GM19351 (cell line): ENCODE results near the gene FBXO38.

Experiments used
- ATAC-seq: cut with Tn5 transposase; IDR thresholded peaks from one replicate; pipeline ENCODE4 v1.9.1; 2021; ENCODE audit warnings: mild to moderate bottlenecking, moderate library complexity; ENCODE audit not compliant: unreplicated experiment

Gene FBXO38, protein sequence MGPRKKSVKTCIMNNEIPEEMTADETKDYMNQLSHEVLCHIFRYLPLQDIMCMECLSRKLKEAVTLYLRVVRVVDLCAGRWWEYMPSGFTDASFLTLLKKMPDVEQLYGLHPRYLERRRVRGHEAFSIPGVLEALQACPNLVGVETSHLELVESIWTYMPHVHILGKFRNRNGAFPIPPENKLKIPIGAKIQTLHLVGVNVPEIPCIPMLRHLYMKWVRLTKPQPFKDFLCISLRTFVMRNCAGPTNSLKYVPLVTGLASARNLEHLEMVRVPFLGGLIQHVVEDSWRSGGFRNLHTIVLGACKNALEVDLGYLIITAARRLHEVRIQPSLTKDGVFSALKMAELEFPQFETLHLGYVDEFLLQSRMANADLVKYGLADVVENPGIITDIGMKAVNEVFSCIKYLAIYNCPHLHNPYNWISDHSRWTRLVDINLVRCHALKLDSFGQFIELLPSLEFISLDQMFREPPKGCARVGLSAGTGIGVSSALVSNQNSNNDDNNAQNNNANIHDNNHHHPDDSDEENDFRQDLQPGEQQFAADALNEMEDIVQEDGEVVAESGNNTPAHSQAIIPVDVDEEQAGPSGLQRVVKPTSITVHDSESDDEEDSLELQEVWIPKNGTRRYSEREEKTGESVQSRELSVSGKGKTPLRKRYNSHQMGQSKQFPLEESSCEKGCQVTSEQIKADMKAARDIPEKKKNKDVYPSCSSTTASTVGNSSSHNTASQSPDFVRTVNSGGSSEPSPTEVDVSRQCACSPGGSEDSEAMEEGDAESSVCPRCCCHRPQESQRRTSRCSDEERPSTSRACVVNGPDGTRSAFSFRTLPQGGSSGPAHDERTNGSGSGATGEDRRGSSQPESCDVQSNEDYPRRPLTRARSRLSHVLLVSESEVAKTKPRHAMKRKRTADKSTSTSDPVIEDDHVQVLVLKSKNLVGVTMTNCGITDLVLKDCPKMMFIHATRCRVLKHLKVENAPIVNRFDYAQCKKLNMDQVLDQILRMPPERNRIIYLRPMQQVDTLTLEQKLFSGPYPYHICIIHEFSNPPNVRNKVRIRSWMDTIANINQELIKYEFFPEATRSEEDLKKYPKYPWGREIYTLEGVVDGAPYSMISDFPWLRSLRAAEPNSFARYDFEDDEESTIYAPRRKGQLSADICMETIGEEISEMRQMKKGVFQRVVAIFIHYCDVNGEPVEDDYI

GRCh38 chr5:148383564-148384379, at the start of gene FBXO38:
Gene FBXO38 (plus strand): TSS chr5:148383958. CDS start chr5:148394777, 10,819 bp downstream.
- ATAC-seq = peak; percentile 96

DNA sequence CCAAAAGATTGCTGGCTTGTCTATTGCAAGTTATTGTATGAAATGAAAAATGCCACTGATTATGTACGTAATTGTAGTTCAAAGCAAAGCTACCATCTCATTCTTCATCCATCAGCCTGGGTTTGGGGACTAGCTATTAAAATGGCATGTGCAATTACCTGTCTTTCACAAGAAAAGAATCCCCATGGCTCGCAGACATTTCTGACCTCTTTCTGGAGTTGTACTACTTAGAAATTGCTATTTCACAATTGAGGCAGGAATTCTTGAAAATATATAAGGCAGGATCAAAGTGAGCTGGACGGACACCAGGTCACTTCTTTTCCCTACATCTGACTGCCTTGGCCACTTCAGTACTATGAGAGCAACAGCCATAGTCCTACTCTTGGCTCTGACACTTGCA, 48.5 kb upstream of the FBXO38 start, which contains the start of gene SPINK9:
TSS of gene SPINK9 (plus strand) at position 301 of the 400 bp plus-strand sequence. CDS start at position 356, 55 bp downstream.
- ATAC-seq = no peak

GRCh38 chr5:148336704-148337435, 46.9 kb upstream of the FBXO38 start:
- peak; percentile 76 for ATAC-seq

- no peak for ATAC-seq
Observed at GRCh38 chr5:148342371-148343045, 41.2 kb upstream of the FBXO38 start.

GRCh38 chr5:148343046-148343407, 40.7 kb upstream of the FBXO38 start:
- no peak for ATAC-seq

GRCh38 chr5:148343603-148344487, 39.9 kb upstream of the FBXO38 start:
- no peak for ATAC-seq

DNA sequence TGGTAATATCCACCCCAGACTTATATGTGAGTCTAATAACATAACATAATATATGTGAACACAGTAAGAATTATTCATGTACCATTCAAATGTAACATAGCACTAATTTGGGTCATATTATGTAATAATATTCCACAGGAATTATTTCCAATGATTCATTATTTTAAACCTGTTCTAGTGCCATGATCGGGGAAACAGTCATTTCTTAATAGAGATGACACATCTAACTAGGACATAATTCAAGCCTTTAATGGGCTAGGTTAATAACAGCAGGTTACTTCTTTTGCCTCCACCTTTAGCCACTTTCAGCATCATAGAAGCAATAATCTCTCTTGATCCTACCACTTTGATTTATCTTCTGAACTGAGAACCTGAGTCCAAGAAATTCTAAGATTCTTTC, 36.1 kb upstream of the FBXO38 start:
- ATAC-seq = no peak

GRCh38 chr5:148352696-148353095, 31.1 kb upstream of the FBXO38 start:
- ATAC-seq = no peak

DNA sequence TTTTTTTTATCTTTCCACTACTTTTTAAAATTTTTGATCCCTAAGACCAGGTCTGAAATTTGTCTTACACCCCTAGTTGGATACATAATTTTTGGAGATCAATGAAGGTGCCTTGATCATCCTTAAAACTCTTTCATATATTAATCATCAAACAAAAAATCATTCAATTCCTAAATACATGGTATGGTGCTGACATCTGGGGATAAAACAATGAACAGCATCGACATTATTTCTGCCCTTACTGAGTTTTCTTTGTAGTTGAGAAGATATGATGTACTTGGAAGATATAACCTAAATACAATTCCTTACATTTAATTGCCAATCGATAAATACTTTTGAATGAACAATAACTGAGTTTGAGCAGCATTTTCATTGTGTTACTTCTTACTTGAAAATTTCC, 30.1 kb upstream of the FBXO38 start:
- no peak for ATAC-seq

DNA sequence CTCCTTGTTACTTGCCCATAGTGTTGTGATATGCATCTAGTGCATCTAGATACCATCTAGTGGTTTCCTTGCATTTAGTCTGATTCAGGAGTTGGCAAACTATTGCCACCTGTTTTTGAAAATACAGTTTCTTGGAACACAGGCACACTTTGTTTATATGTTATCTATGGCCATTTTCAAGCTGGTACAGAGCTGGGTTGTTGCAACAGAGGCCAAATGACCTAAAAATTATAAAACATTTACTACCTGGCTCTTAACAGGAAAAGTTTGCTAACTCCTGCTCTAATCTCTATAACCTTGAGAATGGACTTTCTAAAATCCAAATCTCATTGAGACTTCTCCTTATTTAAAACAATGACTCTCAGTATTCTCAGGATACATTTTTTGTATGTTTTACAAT, 19.4 kb upstream of the FBXO38 start:
- no peak for ATAC-seq

- no peak for ATAC-seq
Observed at GRCh38 chr5:148368299-148368698, 15.5 kb upstream of the FBXO38 start.

- ATAC-seq = no peak
Observed at GRCh38 chr5:148372166-148372725, 11.5 kb upstream of the FBXO38 start.

DNA sequence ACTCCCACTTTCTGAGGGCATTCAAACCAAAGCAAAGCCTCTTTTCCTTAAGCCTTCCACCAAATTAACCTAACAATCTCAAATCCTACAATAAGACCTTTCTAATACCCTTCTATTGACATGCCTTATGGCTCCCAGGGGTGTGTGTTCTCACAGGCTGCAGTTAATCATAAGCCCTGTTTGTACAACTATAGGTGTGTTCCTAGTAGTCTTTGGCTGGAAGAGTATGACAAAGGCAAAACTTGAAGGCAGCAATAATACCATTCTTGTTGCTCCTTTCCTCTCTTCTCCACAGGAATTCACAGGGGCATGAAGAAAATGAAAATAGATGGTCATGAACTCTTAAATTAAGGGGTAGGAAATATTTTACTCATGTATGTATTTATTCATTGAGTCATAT, 10.9 kb upstream of the FBXO38 start:
- ATAC-seq = no peak

DNA sequence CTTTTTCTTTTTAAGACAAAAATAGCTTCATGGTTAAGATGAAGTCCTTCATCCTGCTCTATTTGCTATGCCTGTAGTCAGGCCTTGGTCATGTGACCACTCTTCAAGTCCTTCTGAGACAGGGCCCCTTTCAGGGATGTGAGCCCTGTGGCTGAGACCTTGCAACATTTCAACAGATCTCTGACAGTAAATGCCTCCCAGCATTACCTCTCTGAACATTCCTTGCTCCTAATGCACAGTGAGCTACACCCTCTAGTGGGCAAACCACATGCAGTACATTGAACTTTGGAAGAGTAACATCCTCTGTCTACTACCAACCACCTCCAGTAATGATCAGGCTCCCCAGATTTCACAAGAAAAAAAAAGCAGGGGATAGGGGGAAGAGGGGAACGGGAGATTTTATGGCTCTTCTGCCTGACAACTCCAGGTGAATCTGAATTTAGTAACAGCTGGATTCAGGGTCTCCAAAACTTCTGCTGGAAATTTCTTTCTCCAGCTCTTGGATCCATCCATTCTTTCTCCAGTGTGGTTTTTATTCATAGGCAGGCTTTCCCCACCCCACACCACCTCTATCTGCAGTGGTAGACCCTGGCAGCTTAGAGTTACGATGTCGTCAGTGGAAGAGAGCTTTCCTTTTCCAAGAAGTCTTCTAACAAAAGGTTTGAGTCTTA, 8.9 kb upstream of the FBXO38 start:
- peak; percentile 90 for ATAC-seq

DNA sequence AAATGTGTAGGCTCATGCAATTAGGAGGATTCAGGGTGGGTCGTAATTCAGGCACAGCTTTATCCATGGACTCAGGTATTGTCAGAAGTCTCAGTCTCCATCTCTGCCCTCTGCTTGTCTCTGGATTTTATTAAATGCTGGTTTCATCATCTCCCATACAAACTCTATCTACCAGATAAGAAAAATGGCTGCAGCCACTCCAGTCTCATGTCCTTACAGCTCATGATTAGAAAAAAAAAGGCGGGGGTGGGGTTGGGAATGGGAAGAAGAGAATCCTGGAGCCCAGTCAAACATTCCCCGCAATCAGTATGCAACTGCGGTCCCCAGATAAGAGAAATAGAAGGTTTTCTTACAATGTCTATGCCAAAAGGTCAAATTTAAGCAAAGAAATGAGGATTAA, 7.6 kb upstream of the FBXO38 start:
- no peak for ATAC-seq

DNA sequence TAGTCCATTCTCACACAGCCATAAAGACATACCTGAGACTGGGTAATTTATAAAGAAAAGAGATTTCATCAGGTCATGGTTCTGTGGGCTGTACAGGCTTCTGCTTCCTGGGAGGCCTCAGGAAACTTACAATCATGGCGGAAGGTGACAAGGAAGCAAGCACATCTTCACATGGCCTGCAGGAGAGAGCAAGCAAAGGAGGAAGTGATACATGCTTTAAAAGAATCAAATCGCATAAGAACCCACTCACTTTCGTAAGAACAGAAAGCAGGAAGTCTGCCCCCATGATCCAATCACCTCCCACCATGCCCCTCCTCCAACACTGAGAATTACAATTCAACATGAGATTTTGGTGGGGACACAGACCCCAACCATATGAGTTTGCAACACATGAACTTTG, 5.1 kb upstream of the FBXO38 start:
- no peak for ATAC-seq

- no peak for ATAC-seq
Observed at GRCh38 chr5:148379340-148379739, 4.4 kb upstream of the FBXO38 start.
